ENCODE results near the gene CRHR1.

DNA sequence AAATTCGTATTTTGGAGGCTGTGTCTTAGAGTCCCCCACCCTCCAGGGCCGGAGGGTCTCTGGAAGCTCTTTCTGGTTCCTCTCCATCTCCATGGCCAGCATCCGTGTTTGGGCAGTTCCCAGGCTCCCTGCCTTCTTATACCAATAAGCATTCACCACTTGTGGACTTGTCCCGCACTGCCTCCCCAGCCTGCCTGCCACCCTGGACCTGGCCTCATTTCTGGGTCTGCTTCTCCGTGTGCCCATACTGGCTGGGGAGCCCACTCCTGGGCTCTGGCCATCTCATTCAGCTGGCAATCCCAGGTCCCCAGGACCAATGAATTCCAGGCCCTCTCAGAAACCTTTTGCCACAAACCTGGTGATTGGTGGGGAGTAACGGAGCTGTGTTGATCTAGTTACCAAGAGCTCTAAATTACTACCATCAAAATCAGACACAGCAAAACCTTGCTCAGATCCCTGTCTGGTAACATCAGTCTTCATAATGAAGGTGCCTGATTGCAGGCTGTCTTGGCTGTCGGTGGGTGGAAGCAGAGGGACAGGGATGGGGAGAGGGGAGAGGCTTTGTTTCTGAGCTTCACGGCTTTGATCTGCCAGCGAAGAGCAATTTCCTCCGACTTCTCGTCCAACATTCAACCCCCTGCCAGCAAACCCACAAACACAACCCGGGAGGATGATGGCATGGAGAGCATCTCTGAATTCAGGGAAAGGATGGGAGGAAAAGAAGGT, 27.7 kb upstream of the CRHR1 start:
- TF ChIP-seq, protein P1, sequence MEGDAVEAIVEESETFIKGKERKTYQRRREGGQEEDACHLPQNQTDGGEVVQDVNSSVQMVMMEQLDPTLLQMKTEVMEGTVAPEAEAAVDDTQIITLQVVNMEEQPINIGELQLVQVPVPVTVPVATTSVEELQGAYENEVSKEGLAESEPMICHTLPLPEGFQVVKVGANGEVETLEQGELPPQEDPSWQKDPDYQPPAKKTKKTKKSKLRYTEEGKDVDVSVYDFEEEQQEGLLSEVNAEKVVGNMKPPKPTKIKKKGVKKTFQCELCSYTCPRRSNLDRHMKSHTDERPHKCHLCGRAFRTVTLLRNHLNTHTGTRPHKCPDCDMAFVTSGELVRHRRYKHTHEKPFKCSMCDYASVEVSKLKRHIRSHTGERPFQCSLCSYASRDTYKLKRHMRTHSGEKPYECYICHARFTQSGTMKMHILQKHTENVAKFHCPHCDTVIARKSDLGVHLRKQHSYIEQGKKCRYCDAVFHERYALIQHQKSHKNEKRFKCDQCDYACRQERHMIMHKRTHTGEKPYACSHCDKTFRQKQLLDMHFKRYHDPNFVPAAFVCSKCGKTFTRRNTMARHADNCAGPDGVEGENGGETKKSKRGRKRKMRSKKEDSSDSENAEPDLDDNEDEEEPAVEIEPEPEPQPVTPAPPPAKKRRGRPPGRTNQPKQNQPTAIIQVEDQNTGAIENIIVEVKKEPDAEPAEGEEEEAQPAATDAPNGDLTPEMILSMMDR (conservative IDR thresholded peaks at IDR 0.05) = no peak
- no peak for TF ChIP-seq ZFX (IDR thresholded peaks at IDR 0.05)

Data from C4-2B (cell line).